CD8-positive, alpha-beta memory T cell (primary cell): ENCODE results near the gene NDUFAF8. TPM values are rescaled to one million over a fixed set of nuclear protein-coding genes. Genes with fewer than 3 reads are reported as not detected.

Experiments
- CTCF ChIA-PET: fragments of 350-600 bp; sonication (Branson Sonifier 250); formaldehyde crosslinking; loops from one replicate; lab custom pipeline; 2021; ENCODE audit warnings: antibody characterized with exemption; lab: Charles Lee
- POLR2A ChIA-PET: fragments of 350-600 bp; sonication (Branson Sonifier 250); formaldehyde crosslinking; loops from one replicate; lab custom pipeline; 2021; ENCODE audit warnings: antibody characterized with exemption; lab: Charles Lee
- DNase-seq, 5 donors: peaks; one replicate each; pipeline versions ENCODE4 v3.0.0 to v3.0.0-alpha.2; 2020 to 2022; ENCODE audit warnings: mixed read lengths in 1 of 5
- H3K27ac ChIP-seq: one replicate; pipeline ENCODE4 v1.7.0; 2013; ENCODE audit warnings: low read depth, mild to moderate bottlenecking, low read length, moderate library complexity
- H3K27me3 ChIP-seq: 2 replicates; pipeline ENCODE4 v1.7.0; 2013; ENCODE audit warnings: low read length, mild to moderate bottlenecking; ENCODE audit not compliant: insufficient read depth, poor library complexity, severe bottlenecking
- H3K36me3 ChIP-seq: 2 replicates; pipeline ENCODE4 v1.7.0; 2013; ENCODE audit warnings: mild to moderate bottlenecking, low read length, moderate library complexity; ENCODE audit not compliant: insufficient read depth
- H3K4me1 ChIP-seq: 2 replicates; pipeline ENCODE4 v1.7.0; 2013; ENCODE audit warnings: mild to moderate bottlenecking, low read length, moderate library complexity; ENCODE audit not compliant: insufficient read depth
- H3K4me3 ChIP-seq: 2 replicates; pipeline ENCODE4 v1.7.0; 2013; ENCODE audit warnings: mild to moderate bottlenecking, low read length
- H3K9me3 ChIP-seq: 2 replicates; pipeline ENCODE4 v1.7.0; 2013; ENCODE audit warnings: mild to moderate bottlenecking, low read length
- H3K27ac Mint-ChIP-seq, 8 donors: one replicate each; pipeline ENCODE4 v1.8.0; 2020 to 2021; ENCODE audit warnings: mixed read lengths in 8 of 8, mild to moderate bottlenecking in 6 of 8, inconsistent platforms in 3 of 8, moderate library complexity in 3 of 8
- H3K27me3 Mint-ChIP-seq, 2 donors: one replicate each; pipeline ENCODE4 v1.8.0; 2020 to 2021; ENCODE audit warnings: mixed read lengths in 2 of 2, mild to moderate bottlenecking in 1 of 2, moderate library complexity in 1 of 2
- H3K36me3 Mint-ChIP-seq, 3 donors: one replicate each; pipeline ENCODE4 v1.8.0; 2020 to 2021; ENCODE audit warnings: mixed read lengths in 3 of 3, inconsistent platforms in 1 of 3, mild to moderate bottlenecking in 1 of 3
- H3K4me1 Mint-ChIP-seq, 3 donors: one replicate each; pipeline ENCODE4 v1.8.0; 2020 to 2021; ENCODE audit warnings: mixed read lengths in 3 of 3, inconsistent platforms in 1 of 3, mild to moderate bottlenecking in 1 of 3
- H3K4me3 Mint-ChIP-seq, 7 donors: one replicate each; pipeline ENCODE4 v1.8.0; 2020 to 2021; ENCODE audit warnings: mixed read lengths in 7 of 7, mild to moderate bottlenecking in 6 of 7, moderate library complexity in 4 of 7, inconsistent platforms in 2 of 7
- H3K9me3 Mint-ChIP-seq, 5 donors: one replicate each; pipeline ENCODE4 v1.8.0; 2020 to 2022; ENCODE audit warnings: mixed read lengths in 5 of 5, mild to moderate bottlenecking in 3 of 5, moderate library complexity in 2 of 5, inconsistent platforms in 1 of 5
- polyA plus RNA-seq: library from polyadenylated mRNA; unstranded; fragments of 300-500 nt; fragmentation: Illumina TruSeq; gene quantifications from one replicate; pipeline ENCODE4 v1.2.3, GENCODE V29; 2021
- total RNA-seq, 2 experiments: library from RNA; stranded (reverse); gene quantifications; one replicate each; pipeline ENCODE4 v1.2.3, GENCODE V29; 2021

NDUFAF8 gene
- total and polyA plus RNA-seq, 3 experiments from 2014 or later = 76.4 to 138 (median 136) TPM

GRCh38 chr17:81235822-81236740 is 3.0 kb upstream of the NDUFAF8 start:
- Mint-ChIP-seq H3K4me3 (peak overlapping the region in 2 of 7 donors; percentile 62 to 68), H3K27ac (no peak overlapping the region), H3K36me3 (peaks cover 0 to 28% (median 3%) of the 10 kb centered on the region in 3 donors), H3K9me3 (no peaks in the 10 kb centered on the region), H3K27me3 (no peaks in the 10 kb centered on the region), H3K4me1 (peaks cover 33 to 47% (median 34%) of the 10 kb centered on the region in 3 donors)
- no peaks in the 10 kb centered on the region for H3K27me3 ChIP-seq
- H3K4me3 ChIP-seq = no peak overlapping the region
- ChIA-PET POLR2A (interaction anchor here (0.6 kb wide), 1 partner anchor 276 kb away, joined by 3 read pairs; no protein-coding TSS in a partner anchor), CTCF (interaction anchor here (0.9 kb wide), 1 partner anchor 11 kb away, joined by 3 read pairs; no protein-coding TSS in a partner anchor)
- DNase-seq = no peak
- peaks cover 28% of the 10 kb centered on the region for H3K4me1 ChIP-seq
- H3K27ac ChIP-seq = no peak overlapping the region
- peaks cover under 1% of the 10 kb centered on the region for H3K36me3 ChIP-seq
- H3K9me3 ChIP-seq = no peaks in the 10 kb centered on the region

- Histone ChIP-seq H3K27me3 (no peaks in the 10 kb centered on the region), H3K36me3 (no peaks in the 10 kb centered on the region), H3K4me3 (no peak overlapping the region), H3K4me1 (peaks cover 28% of the 10 kb centered on the region), H3K27ac (no peak overlapping the region), H3K9me3 (no peaks in the 10 kb centered on the region)
- H3K4me3 Mint-ChIP-seq = peak overlapping the region in 5 of 7 donors; percentile 83 to 99 (median 94)
- H3K9me3 Mint-ChIP-seq = no peaks in the 10 kb centered on the region
- peaks cover 35 to 54% (median 38%) of the 10 kb centered on the region in 3 donors for H3K4me1 Mint-ChIP-seq
- H3K27ac Mint-ChIP-seq = peak overlapping the region in 1 of 8 donors; percentile 29
- ChIA-PET POLR2A (interaction anchor here (0.6 kb wide), 1 partner anchor 275 kb away, joined by 3 read pairs; no protein-coding TSS in a partner anchor), CTCF (interaction anchor here (0.9 to 1.2 kb wide), 2 partner anchors 10 to 14 kb away, joined by 3 read pairs; partner anchors contain the start of gene CEP131)
- DNase-seq = no peak
- H3K36me3 Mint-ChIP-seq = peaks cover 0 to 27% (median 2%) of the 10 kb centered on the region in 3 donors
- no peaks in the 10 kb centered on the region for H3K27me3 Mint-ChIP-seq
Observed at GRCh38 chr17:81236784-81237183, 2.3 kb upstream of the NDUFAF8 start.

GRCh38 chr17:81237591-81238489 is 1.3 kb upstream of the NDUFAF8 start:
- H3K27me3 Mint-ChIP-seq = peaks cover 0 to 2% of the 10 kb centered on the region in 2 donors
- Histone ChIP-seq H3K27ac (peak overlapping the region; percentile 61), H3K9me3 (no peaks in the 10 kb centered on the region), H3K27me3 (no peaks in the 10 kb centered on the region), H3K4me1 (peaks cover 28% of the 10 kb centered on the region), H3K4me3 (peak overlapping the region; percentile 86), H3K36me3 (no peaks in the 10 kb centered on the region)
- peaks cover 0 to 29% (median 2%) of the 10 kb centered on the region in 3 donors for H3K36me3 Mint-ChIP-seq
- no peaks in the 10 kb centered on the region for H3K9me3 Mint-ChIP-seq
- DNase-seq = no peak
- CTCF ChIA-PET = interaction anchor here (1.2 kb wide), 1 partner anchor 15 kb away, joined by 3 read pairs; the partner anchor contains the start of gene CEP131
- peak overlapping the region; percentile 83 to 99 (median 93) for H3K4me3 Mint-ChIP-seq
- peak overlapping the region; percentile 21 to 89 (median 68) for H3K27ac Mint-ChIP-seq
- POLR2A ChIA-PET = interaction anchor here (0.6 to 2.2 kb wide), 4 partner anchors 13 to 783 kb away, joined by 3 to 44 read pairs (median 6); partner anchors contain the start of genes ACTG1 and CEP131
- peaks cover 36 to 61% (median 43%) of the 10 kb centered on the region in 3 donors for H3K4me1 Mint-ChIP-seq

GRCh38 chr17:81238490-81238814 is 666 bp upstream of the NDUFAF8 start:
- H3K27me3 ChIP-seq = no peaks in the 10 kb centered on the region
- H3K27me3 Mint-ChIP-seq = peaks cover 0 to 2% of the 10 kb centered on the region in 2 donors
- H3K27ac Mint-ChIP-seq = peak overlapping the region in 1 of 8 donors; percentile 21
- H3K27ac ChIP-seq = peak overlapping the region; percentile 61
- H3K4me3 Mint-ChIP-seq = peak overlapping the region; percentile 83 to 99 (median 93)
- no peaks in the 10 kb centered on the region for H3K9me3 ChIP-seq
- POLR2A ChIA-PET = interaction anchor here (0.6 to 2.2 kb wide), 7 partner anchors 9 to 784 kb away, joined by 3 to 44 read pairs (median 4); partner anchors contain the start of genes ACTG1, CEP131 and SLC38A10
- H3K4me1 ChIP-seq = peaks cover 28% of the 10 kb centered on the region
- no peak for DNase-seq
- no peaks in the 10 kb centered on the region for H3K9me3 Mint-ChIP-seq
- H3K4me1 Mint-ChIP-seq = peaks cover 36 to 61% (median 43%) of the 10 kb centered on the region in 3 donors
- no peaks in the 10 kb centered on the region for H3K36me3 ChIP-seq
- CTCF ChIA-PET = interaction anchor here (1.1 kb wide), 1 partner anchor 316 kb away, joined by 3 read pairs; no protein-coding TSS in a partner anchor
- H3K36me3 Mint-ChIP-seq = peaks cover 0 to 23% (median 2%) of the 10 kb centered on the region in 3 donors
- H3K4me3 ChIP-seq = peak overlapping the region; percentile 86

DNA sequence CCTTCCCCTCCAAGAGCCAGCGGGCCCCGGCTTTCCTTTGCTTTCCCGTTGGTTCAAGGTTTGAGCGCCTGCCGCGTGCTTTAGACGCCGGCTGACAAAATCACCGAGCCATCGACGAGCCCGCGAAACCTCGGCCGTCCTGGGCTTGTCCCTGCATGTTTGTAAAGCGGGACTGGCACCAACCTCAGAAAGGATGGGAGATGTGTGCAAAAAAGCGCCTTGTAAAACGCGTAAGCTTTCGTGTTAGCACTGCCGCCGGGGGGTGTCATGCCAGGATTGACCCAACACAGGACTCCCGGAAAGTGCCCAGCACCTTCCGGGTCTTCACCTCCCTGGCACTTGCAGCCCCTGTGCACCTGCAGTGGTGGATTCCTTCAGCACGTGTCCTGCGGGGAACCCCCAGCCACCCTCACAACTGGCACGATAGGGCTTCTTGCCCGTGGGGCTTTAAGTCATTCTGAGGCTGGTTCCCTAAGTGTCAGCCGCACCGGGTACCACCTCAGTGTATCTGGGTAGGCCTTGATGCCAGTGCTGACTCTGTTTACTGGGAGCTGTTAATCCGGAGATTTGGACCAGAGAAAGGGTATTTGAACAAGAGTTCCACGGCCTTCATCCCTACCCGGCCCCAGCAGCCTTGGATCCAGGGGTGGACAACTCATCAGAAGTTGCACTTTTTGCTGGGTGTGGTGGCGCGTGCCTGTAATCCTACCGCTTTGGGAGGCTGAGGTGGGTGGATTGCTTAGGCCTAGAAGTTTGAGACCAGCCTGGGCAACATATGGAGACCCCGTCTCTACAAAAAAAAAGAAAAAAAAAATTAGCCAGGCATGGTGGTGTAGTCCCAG is 817 bp downstream of the NDUFAF8 start:
- DNase-seq = peak in 4 of 5 donors; percentile 17 to 65 (median 28)
- Mint-ChIP-seq H3K4me1 (peaks cover 31 to 60% (median 39%) of the 10 kb centered on the region in 3 donors), H3K4me3 (peak overlapping the region; percentile 88 to 95 (median 90)), H3K27me3 (peaks cover 0 to 2% of the 10 kb centered on the region in 2 donors), H3K36me3 (peaks cover 0 to 18% (median 0%) of the 10 kb centered on the region in 3 donors), H3K9me3 (no peaks in the 10 kb centered on the region), H3K27ac (peak overlapping the region; percentile 29 to 96 (median 85))
- no peaks in the 10 kb centered on the region for H3K9me3 ChIP-seq
- no peaks in the 10 kb centered on the region for H3K27me3 ChIP-seq
- H3K4me1 ChIP-seq = peaks cover 28% of the 10 kb centered on the region
- peak overlapping the region; percentile 74 for H3K4me3 ChIP-seq
- H3K36me3 ChIP-seq = no peaks in the 10 kb centered on the region
- ChIA-PET CTCF (interaction anchor here (0.9 to 1.1 kb wide), 3 partner anchors 10 to 361 kb away, joined by 3 read pairs; no protein-coding TSS in a partner anchor), POLR2A (interaction anchor here (1.0 to 2.2 kb wide), 3 partner anchors 15 to 273 kb away, joined by 6 to 44 read pairs (median 9); partner anchors contain the start of genes ACTG1, CEP131 and SLC38A10)
- peak overlapping the region; percentile 54 for H3K27ac ChIP-seq

GRCh38 chr17:81240761-81241160 is 1.6 kb downstream of the NDUFAF8 start:
- Mint-ChIP-seq H3K36me3 (peaks cover 0 to 14% (median 0%) of the 10 kb centered on the region in 3 donors), H3K9me3 (no peaks in the 10 kb centered on the region), H3K27ac (peak overlapping the region in 5 of 8 donors; percentile 60 to 89 (median 75)), H3K4me3 (peak overlapping the region; percentile 30 to 95 (median 89)), H3K4me1 (peaks cover 26 to 56% (median 35%) of the 10 kb centered on the region in 3 donors), H3K27me3 (peaks cover 0 to 2% of the 10 kb centered on the region in 2 donors)
- Histone ChIP-seq H3K9me3 (no peaks in the 10 kb centered on the region), H3K4me3 (no peak overlapping the region), H3K27ac (no peak overlapping the region), H3K27me3 (no peaks in the 10 kb centered on the region), H3K36me3 (no peaks in the 10 kb centered on the region), H3K4me1 (peaks cover 28% of the 10 kb centered on the region)
- DNase-seq = no peak
- ChIA-PET CTCF (interaction anchor here (1.0 kb wide), 1 partner anchor 11 kb away, joined by 3 read pairs; no protein-coding TSS in a partner anchor), POLR2A (no interaction called here)
